ENCODE measurements around the gene HIVEP2.

HIVEP2 gene

DNA sequence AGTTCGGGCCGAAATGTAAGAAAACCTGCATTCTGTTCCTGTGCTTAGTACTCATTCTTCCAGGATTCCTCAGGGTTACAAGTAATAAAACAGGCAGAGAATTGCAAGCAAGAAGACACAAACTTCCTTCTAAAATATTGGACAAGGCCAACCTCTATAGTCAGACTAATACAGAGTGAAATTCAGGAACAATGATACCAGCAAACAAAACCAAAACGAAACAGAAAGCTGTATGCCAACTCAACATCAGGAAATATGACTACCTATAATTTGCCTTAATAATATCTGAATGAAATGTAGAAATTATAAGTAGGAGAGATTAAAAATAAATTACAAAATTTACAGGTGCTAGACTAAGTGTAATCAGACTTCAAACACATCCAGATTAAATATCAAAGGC, 238.8 kb downstream of the HIVEP2 start:
- no peak for DNase-seq (ENCODE audit: low spot score)

- DNase-seq (ENCODE audit: low spot score), result no peak
Measured at GRCh38 chr6:142705054-142705453, 239.9 kb downstream of the HIVEP2 start.

DNA sequence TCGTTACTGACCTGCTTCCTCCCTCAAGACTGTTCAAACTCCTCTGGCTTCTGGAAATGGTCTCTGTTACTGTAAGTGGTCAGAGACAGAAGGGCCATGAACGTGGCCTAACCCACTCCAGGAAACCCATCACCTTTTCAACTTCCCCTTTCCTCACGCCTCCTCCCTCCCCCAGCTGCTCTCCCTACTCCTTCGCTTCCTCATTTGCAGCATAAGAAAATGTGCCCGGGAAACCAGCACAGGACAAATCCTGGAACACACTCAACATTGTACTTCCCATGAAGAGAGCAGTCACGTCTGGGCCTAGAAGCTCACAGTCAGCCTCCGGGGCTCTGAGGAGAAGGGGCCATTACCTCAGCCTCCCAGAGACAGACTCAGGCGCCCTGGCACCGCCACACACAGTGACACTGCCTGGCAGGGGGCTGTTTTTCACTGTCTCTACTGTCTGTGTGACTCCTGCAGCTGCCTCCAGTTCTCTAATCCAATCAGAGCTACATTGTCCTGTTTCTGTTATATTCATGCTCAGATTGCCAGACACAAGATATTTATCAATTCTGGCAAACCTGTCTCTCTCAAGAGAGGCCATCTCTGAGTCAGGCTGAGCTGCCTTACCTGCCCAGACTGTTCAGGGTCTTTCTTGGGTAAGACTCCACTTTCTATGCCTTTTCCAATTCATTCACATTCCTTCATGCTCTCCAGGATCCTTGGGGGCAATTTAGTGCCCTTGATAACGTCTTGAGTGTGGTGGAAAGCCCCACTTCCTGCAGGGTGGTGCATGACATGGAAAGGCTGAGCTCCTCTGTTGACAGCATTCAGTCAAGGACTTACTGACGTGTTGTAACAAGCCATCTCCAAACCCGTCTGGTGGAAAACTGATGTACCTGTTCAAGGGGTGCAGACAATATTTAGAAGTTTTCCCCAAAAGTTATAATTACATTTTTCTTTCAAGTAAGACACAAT, 242.2 kb downstream of the HIVEP2 start:
- peak; percentile 95 for DNase-seq (ENCODE audit: low spot score)

Measured in SK-N-DZ (cell line).